Hypothalamus (tissue), 51 donors: ENCODE measurements around the gene CD79A.

Source experiments
- DNase-seq, 51 donors: peaks; one replicate each; lab custom pipeline; 2025; lab: John Stamatoyannopoulos, UW

Gene CD79A

GRCh38 chr19:41876847-41877832, at the start of gene CD79A:
Gene CD79A, plus strand, starts transcription at chr19:41877279. Its CDS starts 26 bp downstream, at chr19:41877305.
- DNase-seq, result peak in 2 of 51 donors; percentile 5 to 9

GRCh38 chr19:41837981-41838708, 38.9 kb upstream of the CD79A start:
- DNase-seq, result no peak

- no peak for DNase-seq
Observed at GRCh38 chr19:41839211-41839610, 37.9 kb upstream of the CD79A start.

- no peak for DNase-seq
Observed at GRCh38 chr19:41843371-41843770, 33.7 kb upstream of the CD79A start.

GRCh38 chr19:41844601-41845000, 32.5 kb upstream of the CD79A start, which contains the start of gene LYPD4:
Gene LYPD4, minus strand, starts transcription at chr19:41844683. Its CDS starts 5,398 bp downstream, at chr19:41839285.
- no peak for DNase-seq

GRCh38 chr19:41845001-41845050, 32.3 kb upstream of the CD79A start, which contains the start of gene DMRTC2:
Gene DMRTC2, plus strand, starts transcription at chr19:41845042. Its CDS starts 2,387 bp downstream, at chr19:41847429.
- DNase-seq, result no peak

GRCh38 chr19:41845051-41845590, 32.0 kb upstream of the CD79A start:
- DNase-seq, result no peak

GRCh38 chr19:41847351-41848105, 29.6 kb upstream of the CD79A start:
- DNase-seq, result no peak

- no peak for DNase-seq
Observed at GRCh38 chr19:41848666-41849065, 28.4 kb upstream of the CD79A start.

GRCh38 chr19:41849067-41849466, 28.0 kb upstream of the CD79A start:
- DNase-seq, result no peak

GRCh38 chr19:41850381-41850780, 26.7 kb upstream of the CD79A start:
- no peak for DNase-seq

- DNase-seq, result no peak
Observed at GRCh38 chr19:41851456-41851855, 25.6 kb upstream of the CD79A start.

- no peak for DNase-seq
Observed at GRCh38 chr19:41853344-41853743, 23.7 kb upstream of the CD79A start.

- no peak for DNase-seq
Observed at GRCh38 chr19:41853768-41854167, 23.3 kb upstream of the CD79A start.

GRCh38 chr19:41859213-41859617, 17.9 kb upstream of the CD79A start:
- no peak for DNase-seq

- DNase-seq, result peak; percentile 82 to 100 (median 97)
Observed at GRCh38 chr19:41859618-41860418, 17.3 kb upstream of the CD79A start, which contains the start of gene RPS19. Gene RPS19, plus strand, starts transcription at chr19:41860255. Its CDS starts 520 bp downstream, at chr19:41860775.

GRCh38 chr19:41860419-41861115, 16.5 kb upstream of the CD79A start:
- DNase-seq, result peak in 1 of 51 donors; percentile 9

GRCh38 chr19:41861116-41861768, 15.8 kb upstream of the CD79A start:
- DNase-seq, result no peak

- no peak for DNase-seq
Observed at GRCh38 chr19:41861846-41862245, 15.2 kb upstream of the CD79A start.
